HG03469 (cell line): ENCODE results near the gene OR1F1.

Experiments used
- ATAC-seq: cut with Tn5 transposase; IDR thresholded peaks from one replicate; pipeline ENCODE4 v1.9.1; 2021; ENCODE audit warnings: mild to moderate bottlenecking, moderate library complexity, moderate number of reproducible peaks; ENCODE audit not compliant: unreplicated experiment

The OR1F1 gene

GRCh38 chr16:3246002-3246401 is 58.0 kb downstream of the OR1F1 start:
- no peak for ATAC-seq

GRCh38 chr16:3246876-3247275 is 58.9 kb downstream of the OR1F1 start:
- no peak for ATAC-seq

GRCh38 chr16:3248596-3248995 is 60.6 kb downstream of the OR1F1 start:
- ATAC-seq = no peak

- no peak for ATAC-seq
Observed at GRCh38 chr16:3249020-3249419, 61.0 kb downstream of the OR1F1 start.

GRCh38 chr16:3249451-3249850 is 61.4 kb downstream of the OR1F1 start:
- no peak for ATAC-seq

GRCh38 chr16:3252967-3253366 is 65.0 kb downstream of the OR1F1 start:
- no peak for ATAC-seq

- ATAC-seq = no peak
Observed at GRCh38 chr16:3254309-3254708, 66.3 kb downstream of the OR1F1 start.
